ENCODE measurements around the gene PLPPR4.
"Not testable (repeated sequence)": the region's sequence is repeated elsewhere in the genome, so short reads cannot be mapped to it uniquely, and the experiment has no call there.

PLPPR4 gene

GRCh38 chr1:99282536-99282935 lies 18.2 kb downstream of the PLPPR4 start:
- Histone ChIP-seq H3F3A (ENCODE audit: insufficient read depth) (no peaks in the 10 kb centered on the region), H3K9me3 (ENCODE audit: insufficient read depth, low read length) (no peaks in the 10 kb centered on the region), H3K9me2 (replicated peaks; ENCODE audit: insufficient read depth, low read length) (no peaks in the 10 kb centered on the region), H3K9ac (ENCODE audit: low read length) (no peak overlapping the region), H3K79me2 (ENCODE audit: insufficient read depth, low read length) (no peaks in the 10 kb centered on the region), H4K20me1 (ENCODE audit: low read depth, low read length) (no peaks in the 10 kb centered on the region), H2AFZ (ENCODE audit: low read depth, low read length, severe bottlenecking) (no peak overlapping the region), H3K27ac (ENCODE audit: low read depth, low read length) (no peak overlapping the region), H3K4me3 (ENCODE audit: insufficient read depth, low read length, poor library complexity, severe bottlenecking) (no peak overlapping the region), H3K27me3 (ENCODE audit: low read length) (no peaks in the 10 kb centered on the region), H3K4me2 (ENCODE audit: low read depth, low read length, poor library complexity, severe bottlenecking) (no peak overlapping the region), H3K36me3 (ENCODE audit: low read length) (no peaks in the 10 kb centered on the region)
- no peak for TF ChIP-seq EZH2phosphoT487 (conservative IDR thresholded peaks at IDR 0.05; ENCODE audit: low read length)
- no peak for TF ChIP-seq CTCF (IDR thresholded peaks at IDR 0.05; ENCODE audit: insufficient read depth, low read length, poor library complexity, severe bottlenecking)

GRCh38 chr1:99283521-99283920 lies 19.2 kb downstream of the PLPPR4 start:
- H3K9ac ChIP-seq (ENCODE audit: low read length); H3K79me2 ChIP-seq (ENCODE audit: insufficient read depth, low read length); H2AFZ ChIP-seq (ENCODE audit: low read depth, low read length, severe bottlenecking); H3K9me3 ChIP-seq (ENCODE audit: insufficient read depth, low read length); H3K9me2 ChIP-seq (replicated peaks; ENCODE audit: insufficient read depth, low read length); H3K4me2 ChIP-seq (ENCODE audit: low read depth, low read length, poor library complexity, severe bottlenecking); H3F3A ChIP-seq (ENCODE audit: insufficient read depth); H4K20me1 ChIP-seq (ENCODE audit: low read depth, low read length); H3K27me3 ChIP-seq (ENCODE audit: low read length); H3K36me3 ChIP-seq (ENCODE audit: low read length); H3K4me3 ChIP-seq (ENCODE audit: insufficient read depth, low read length, poor library complexity, severe bottlenecking); H3K27ac ChIP-seq (ENCODE audit: low read depth, low read length): not testable (repeated sequence)

GRCh38 chr1:99292886-99293285 lies 28.6 kb downstream of the PLPPR4 start:
- no peaks in the 10 kb centered on the region for H4K20me1 ChIP-seq (ENCODE audit: low read depth, low read length)
- no peak overlapping the region for H3K9ac ChIP-seq (ENCODE audit: low read length)
- no peaks in the 10 kb centered on the region for H3K79me2 ChIP-seq (ENCODE audit: insufficient read depth, low read length)
- H3K27me3 ChIP-seq (ENCODE audit: low read length), result no peaks in the 10 kb centered on the region
- H3K9me2 ChIP-seq (replicated peaks; ENCODE audit: insufficient read depth, low read length), result no peaks in the 10 kb centered on the region
- TF ChIP-seq EZH2phosphoT487 (conservative IDR thresholded peaks at IDR 0.05; ENCODE audit: low read length) (no peak), CTCF (IDR thresholded peaks at IDR 0.05; ENCODE audit: insufficient read depth, low read length, poor library complexity, severe bottlenecking) (no peak)
- no peak overlapping the region for H3K27ac ChIP-seq (ENCODE audit: low read depth, low read length)
- no peaks in the 10 kb centered on the region for H3K36me3 ChIP-seq (ENCODE audit: low read length)
- no peak overlapping the region for H2AFZ ChIP-seq (ENCODE audit: low read depth, low read length, severe bottlenecking)
- H3K9me3 ChIP-seq (ENCODE audit: insufficient read depth, low read length), result no peaks in the 10 kb centered on the region
- no peaks in the 10 kb centered on the region for H3F3A ChIP-seq (ENCODE audit: insufficient read depth)
- H3K4me2 ChIP-seq (ENCODE audit: low read depth, low read length, poor library complexity, severe bottlenecking), result no peak overlapping the region
- no peak overlapping the region for H3K4me3 ChIP-seq (ENCODE audit: insufficient read depth, low read length, poor library complexity, severe bottlenecking)

GRCh38 chr1:99297923-99298322 lies 33.6 kb downstream of the PLPPR4 start:
- no peak overlapping the region for H3K27ac ChIP-seq (ENCODE audit: low read depth, low read length)
- H2AFZ ChIP-seq (ENCODE audit: low read depth, low read length, severe bottlenecking), result no peak overlapping the region
- no peak for TF ChIP-seq CTCF (IDR thresholded peaks at IDR 0.05; ENCODE audit: insufficient read depth, low read length, poor library complexity, severe bottlenecking)
- no peak for TF ChIP-seq EZH2phosphoT487 (conservative IDR thresholded peaks at IDR 0.05; ENCODE audit: low read length)
- no peaks in the 10 kb centered on the region for H4K20me1 ChIP-seq (ENCODE audit: low read depth, low read length)
- no peaks in the 10 kb centered on the region for H3K9me2 ChIP-seq (replicated peaks; ENCODE audit: insufficient read depth, low read length)
- H3K27me3 ChIP-seq (ENCODE audit: low read length), result no peaks in the 10 kb centered on the region
- no peak overlapping the region for H3K4me3 ChIP-seq (ENCODE audit: insufficient read depth, low read length, poor library complexity, severe bottlenecking)
- no peaks in the 10 kb centered on the region for H3K36me3 ChIP-seq (ENCODE audit: low read length)
- no peaks in the 10 kb centered on the region for H3K9me3 ChIP-seq (ENCODE audit: insufficient read depth, low read length)
- no peaks in the 10 kb centered on the region for H3K79me2 ChIP-seq (ENCODE audit: insufficient read depth, low read length)
- no peak overlapping the region for H3K9ac ChIP-seq (ENCODE audit: low read length)
- no peaks in the 10 kb centered on the region for H3F3A ChIP-seq (ENCODE audit: insufficient read depth)
- no peak overlapping the region for H3K4me2 ChIP-seq (ENCODE audit: low read depth, low read length, poor library complexity, severe bottlenecking)

Measured in SU-DHL-6 (cell line).